Stimulated activated naive CD8-positive, alpha-beta T cell treated with anti-CD3 and anti-CD28 coated beads, Interleukin-15, amount 100 ng/mL, for 72 hours (primary cell): ENCODE measurements around the gene KDM4C.
"Not testable (repeated sequence)": the region's sequence is repeated elsewhere in the genome, so short reads cannot be mapped to it uniquely, and the experiment has no call there.

Experiments
- ATAC-seq: fragments of 150-1000 bp; cut with Tn5 transposase; 2 replicates; pipeline ENCODE4 v1.10.0; 2021; ENCODE audit warnings: mild to moderate bottlenecking, moderate library complexity
- DNase-seq, 2 donors: peaks; one replicate each; pipeline ENCODE4 v3.0.0; 2021 to 2022
- H3K27ac Mint-ChIP-seq, 2 donors: one replicate each; pipeline ENCODE4 v1.8.0; 2022; ENCODE audit warnings: mild to moderate bottlenecking in 2 of 2, mixed read lengths in 2 of 2, moderate library complexity in 2 of 2
- H3K27me3 Mint-ChIP-seq: one replicate; pipeline ENCODE4 v1.8.0; 2022; ENCODE audit warnings: mixed read lengths
- H3K4me1 Mint-ChIP-seq: one replicate; pipeline ENCODE4 v1.8.0; 2022; ENCODE audit warnings: mild to moderate bottlenecking, mixed read lengths
- H3K4me3 Mint-ChIP-seq, 2 donors: one replicate each; pipeline ENCODE4 v1.8.0; 2022; ENCODE audit warnings: mild to moderate bottlenecking in 2 of 2, mixed read lengths in 2 of 2, moderate library complexity in 1 of 2
- H3K9me3 Mint-ChIP-seq, 2 donors: one replicate each; pipeline ENCODE4 v1.8.0; 2022; ENCODE audit warnings: mixed read lengths in 2 of 2

Gene KDM4C

DNA sequence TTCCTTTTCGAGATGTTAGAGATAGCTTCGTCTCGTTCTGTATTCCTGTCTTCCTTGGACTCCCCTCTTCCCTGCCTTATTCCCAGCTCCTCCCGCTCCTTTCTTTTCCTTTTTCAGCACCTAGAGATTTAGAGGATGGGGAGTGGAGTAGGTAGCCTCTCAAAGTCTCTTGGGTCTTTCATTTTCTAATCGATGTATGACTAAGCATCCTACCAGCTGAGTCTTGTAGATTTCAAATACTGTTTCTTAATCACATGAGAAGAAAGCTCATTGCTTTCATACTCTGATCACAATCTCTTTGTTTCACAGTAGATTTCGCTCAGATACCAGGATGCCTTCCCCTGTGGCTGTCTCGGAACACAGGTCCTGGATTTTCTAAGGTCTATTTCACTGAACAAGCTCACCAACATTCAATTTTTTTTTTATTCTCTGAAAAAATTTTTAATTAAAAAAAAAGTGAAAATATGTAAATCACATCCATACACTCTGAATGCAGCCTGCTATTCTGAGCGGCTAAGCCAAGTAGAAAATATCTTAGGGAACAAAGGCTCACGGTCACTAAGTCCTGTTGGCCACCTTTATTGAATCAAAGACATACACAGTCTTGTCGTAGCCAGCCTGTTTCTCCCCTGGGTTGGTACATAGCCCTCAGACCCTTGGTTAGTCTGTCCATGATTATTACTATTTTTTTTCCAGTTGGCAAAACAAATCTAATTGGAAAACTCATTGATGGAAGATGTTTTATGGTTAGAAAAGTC, 413.8 kb downstream of the KDM4C start:
- peak overlapping the region in 1 of 2 donors; percentile 38 for H3K27ac Mint-ChIP-seq
- no peak for ATAC-seq
- H3K27me3 Mint-ChIP-seq: no peaks in the 10 kb centered on the region
- no peak overlapping the region for H3K4me3 Mint-ChIP-seq
- no peaks in the 10 kb centered on the region for H3K9me3 Mint-ChIP-seq
- H3K4me1 Mint-ChIP-seq: no peaks in the 10 kb centered on the region
- no peak for DNase-seq

DNA sequence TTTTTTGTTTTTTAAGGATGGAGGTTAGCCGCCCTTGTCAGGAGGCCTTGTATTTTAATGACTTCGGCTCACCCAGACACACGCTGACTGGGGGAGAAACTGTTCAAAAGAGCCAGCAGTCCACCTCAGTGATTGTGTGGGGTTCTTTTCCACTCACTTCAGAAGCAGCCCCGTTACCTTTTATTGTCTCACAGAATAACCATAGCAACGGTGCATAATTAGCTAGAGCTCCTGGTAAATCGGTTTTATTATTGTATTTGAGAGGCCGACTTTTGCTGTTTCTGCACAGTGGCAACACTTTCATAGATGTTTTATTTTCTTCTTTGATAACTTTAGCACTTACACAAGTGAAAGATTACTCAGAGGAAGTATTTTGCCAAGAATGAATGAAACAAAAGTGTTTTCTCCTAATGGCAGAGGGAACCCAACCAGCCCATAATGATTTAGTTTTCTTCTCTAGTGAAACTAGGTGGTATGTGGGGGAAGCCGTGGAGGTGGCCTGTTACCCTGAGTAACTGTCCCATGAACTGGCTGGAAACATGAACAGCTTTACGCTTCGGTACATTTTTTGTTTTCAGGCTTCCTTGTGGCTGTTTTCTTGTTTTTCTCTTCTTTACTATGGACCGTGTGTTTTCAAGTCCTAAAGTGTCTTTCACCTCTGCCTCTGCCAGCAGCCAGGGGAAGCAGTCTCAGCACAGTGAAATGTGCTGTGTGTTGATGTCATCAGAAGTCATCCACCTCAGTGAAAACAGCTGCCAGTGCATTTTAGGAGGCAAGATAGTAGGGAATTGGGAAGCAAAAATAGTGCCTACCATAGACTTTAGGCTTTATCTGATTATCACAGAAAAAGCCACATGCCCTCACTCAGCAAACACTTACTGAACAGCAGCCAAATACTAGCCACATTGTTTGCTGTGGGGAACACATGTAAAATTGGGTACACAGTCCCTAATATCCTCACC, 414.7 kb downstream of the KDM4C start:
- H3K27me3 Mint-ChIP-seq: no peaks in the 10 kb centered on the region
- no peak for ATAC-seq
- no peak overlapping the region for H3K4me3 Mint-ChIP-seq
- H3K27ac Mint-ChIP-seq: no peak overlapping the region
- H3K4me1 Mint-ChIP-seq: no peaks in the 10 kb centered on the region
- no peak for DNase-seq
- no peaks in the 10 kb centered on the region for H3K9me3 Mint-ChIP-seq

DNA sequence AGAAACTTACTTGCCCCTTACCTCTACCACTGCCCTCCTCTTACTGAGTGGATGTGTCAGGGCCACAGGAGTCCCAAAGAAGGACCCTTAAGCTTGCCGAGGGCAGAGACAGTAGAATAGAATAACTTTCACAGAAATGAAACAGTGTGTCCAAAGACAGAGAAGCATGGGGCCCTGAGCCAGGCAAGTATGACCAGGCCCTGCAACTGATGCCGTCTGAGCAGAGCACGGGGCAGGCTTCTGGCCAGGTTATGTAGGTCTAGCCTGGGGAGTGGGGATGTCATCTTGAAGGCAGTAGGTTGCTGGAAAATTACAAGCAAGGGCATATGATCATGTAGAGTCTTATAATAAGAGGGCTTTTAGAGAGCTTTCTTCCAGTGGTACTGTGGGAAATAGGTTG, 415.4 kb downstream of the KDM4C start:
- H3K4me1 Mint-ChIP-seq: peaks cover 1% of the 10 kb centered on the region
- no peak overlapping the region for H3K27ac Mint-ChIP-seq
- peak; percentile 23 for ATAC-seq
- H3K27me3 Mint-ChIP-seq: no peaks in the 10 kb centered on the region
- peaks cover 0 to under 1% of the 10 kb centered on the region in 2 donors for H3K9me3 Mint-ChIP-seq
- no peak overlapping the region for H3K4me3 Mint-ChIP-seq
- DNase-seq: no peak

DNA sequence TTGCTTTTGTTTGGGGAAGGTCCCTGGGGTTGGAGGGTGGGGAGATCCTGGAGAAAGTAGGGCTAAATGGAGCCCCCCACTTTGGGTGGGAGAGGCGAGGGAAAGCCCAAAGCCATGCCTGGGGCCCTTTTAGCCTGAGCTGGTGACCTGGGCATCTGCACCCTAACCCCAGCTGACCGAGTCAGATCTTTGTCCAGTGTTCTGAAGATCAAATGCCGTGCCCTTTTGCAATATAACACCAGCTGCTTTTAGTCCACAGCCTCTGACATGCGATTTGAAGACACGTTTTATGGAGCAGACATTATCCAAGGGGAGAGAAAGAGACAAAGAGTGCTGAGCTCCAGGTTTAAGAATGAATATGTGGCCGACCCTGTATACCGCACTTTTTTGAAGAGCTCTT, 416.5 kb downstream of the KDM4C start:
- no peaks in the 10 kb centered on the region for H3K27me3 Mint-ChIP-seq
- H3K27ac Mint-ChIP-seq: no peak overlapping the region
- no peak overlapping the region for H3K4me3 Mint-ChIP-seq
- peaks cover 0 to 8% of the 10 kb centered on the region in 2 donors for H3K9me3 Mint-ChIP-seq
- ATAC-seq (no peak), DNase-seq (no peak)
- H3K4me1 Mint-ChIP-seq: peaks cover 10% of the 10 kb centered on the region

DNA sequence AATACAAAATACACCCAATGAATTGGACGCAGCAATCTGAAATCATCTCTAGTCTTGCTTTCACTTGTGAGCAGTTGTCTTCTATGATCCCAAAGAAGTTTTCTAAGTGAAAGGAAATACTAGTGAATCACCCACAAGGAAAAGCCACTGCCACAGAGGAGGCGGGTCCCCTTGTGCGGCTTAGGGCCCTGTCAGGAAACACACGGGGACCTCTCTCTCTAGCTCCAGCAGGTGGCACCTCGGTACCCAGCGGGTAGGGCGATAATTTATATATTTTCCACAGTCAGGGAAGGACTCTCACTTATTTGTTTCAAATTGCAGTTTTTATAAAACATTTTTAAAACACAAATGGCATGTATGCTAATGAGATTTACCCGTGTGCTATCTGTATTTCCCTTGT, 417.1 kb downstream of the KDM4C start:
- no peak overlapping the region for H3K4me3 Mint-ChIP-seq
- H3K27me3 Mint-ChIP-seq: no peaks in the 10 kb centered on the region
- ATAC-seq (no peak), DNase-seq (no peak)
- H3K27ac Mint-ChIP-seq: no peak overlapping the region
- H3K9me3 Mint-ChIP-seq: peaks cover 3 to 14% of the 10 kb centered on the region in 2 donors
- H3K4me1 Mint-ChIP-seq: peaks cover 10% of the 10 kb centered on the region

DNA sequence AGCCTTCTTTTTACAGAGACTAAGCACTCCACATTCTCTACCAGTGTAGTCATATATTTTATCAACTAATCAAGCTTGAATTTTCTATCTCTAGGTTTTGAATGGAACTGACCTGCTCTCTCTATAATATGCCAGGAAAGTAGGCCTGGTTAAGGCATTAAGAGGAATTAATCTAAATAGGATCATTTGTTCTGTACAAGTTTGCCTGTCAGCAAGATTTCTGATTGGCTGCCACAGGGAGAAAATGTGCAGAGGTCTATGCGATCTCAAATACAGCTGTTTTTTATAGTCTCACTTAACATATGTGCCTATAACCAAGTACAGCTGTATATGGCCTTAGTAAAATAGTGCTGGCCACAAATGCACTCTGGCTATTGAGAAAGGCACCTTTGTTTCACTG, 418.8 kb downstream of the KDM4C start:
- no peaks in the 10 kb centered on the region for H3K27me3 Mint-ChIP-seq

DNA sequence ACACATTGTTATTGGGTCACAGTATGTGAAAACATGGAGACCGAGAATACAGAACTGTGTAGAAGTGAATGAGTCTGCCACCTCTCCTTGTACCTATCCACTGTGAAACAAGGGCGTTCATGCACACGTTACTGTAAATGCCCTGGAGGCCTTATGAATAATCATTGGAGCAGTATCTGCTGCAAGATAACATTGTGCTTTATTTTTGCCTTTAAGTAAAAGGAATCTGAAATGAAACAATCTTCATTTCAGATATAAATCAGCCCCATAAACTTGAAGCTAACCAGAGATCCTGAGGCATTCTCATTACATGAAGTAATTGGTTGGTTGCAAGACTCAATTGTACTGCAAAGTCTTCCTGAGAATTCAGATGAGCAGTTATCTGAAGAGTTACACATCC, 419.6 kb downstream of the KDM4C start:
- H3K27ac Mint-ChIP-seq: no peak overlapping the region
- peaks cover 11 to 26% of the 10 kb centered on the region in 2 donors for H3K9me3 Mint-ChIP-seq
- ATAC-seq: no peak
- no peak overlapping the region for H3K4me3 Mint-ChIP-seq
- H3K4me1 Mint-ChIP-seq: peaks cover 10% of the 10 kb centered on the region
- no peak for DNase-seq
- no peaks in the 10 kb centered on the region for H3K27me3 Mint-ChIP-seq

More for the DNA sequence above, 418.8 kb downstream of the KDM4C start:
- H3K4me1 Mint-ChIP-seq: peaks cover 10% of the 10 kb centered on the region
- H3K4me3 Mint-ChIP-seq: no peak overlapping the region
- peaks cover 8 to 19% of the 10 kb centered on the region in 2 donors for H3K9me3 Mint-ChIP-seq
- no peak for DNase-seq
- ATAC-seq: no peak
- H3K27ac Mint-ChIP-seq: no peak overlapping the region

DNA sequence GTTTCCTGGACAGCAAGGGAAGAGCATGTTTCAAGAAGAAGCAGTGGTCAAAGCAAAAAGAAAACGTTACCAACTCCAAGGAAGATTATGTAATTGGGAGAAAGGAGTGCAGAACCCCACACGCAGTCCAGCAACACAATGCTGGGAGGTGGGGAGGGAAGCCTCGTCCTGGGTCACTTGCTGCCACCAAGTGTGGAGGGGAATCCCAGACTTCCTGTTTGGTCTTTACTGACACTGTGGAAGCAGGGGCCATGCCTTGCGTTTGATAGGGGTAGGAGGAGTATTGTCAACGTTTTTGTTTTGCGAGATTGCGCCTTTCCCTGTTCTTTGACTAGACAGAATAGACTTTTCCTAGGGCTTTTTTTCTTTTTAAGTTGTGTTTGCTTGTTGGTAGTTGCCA, 421.0 kb downstream of the KDM4C start:
- peak; percentile 60 for ATAC-seq
- Mint-ChIP-seq H3K27me3 (no peaks in the 10 kb centered on the region), H3K9me3 (peaks cover 18 to 39% of the 10 kb centered on the region in 2 donors)

DNA sequence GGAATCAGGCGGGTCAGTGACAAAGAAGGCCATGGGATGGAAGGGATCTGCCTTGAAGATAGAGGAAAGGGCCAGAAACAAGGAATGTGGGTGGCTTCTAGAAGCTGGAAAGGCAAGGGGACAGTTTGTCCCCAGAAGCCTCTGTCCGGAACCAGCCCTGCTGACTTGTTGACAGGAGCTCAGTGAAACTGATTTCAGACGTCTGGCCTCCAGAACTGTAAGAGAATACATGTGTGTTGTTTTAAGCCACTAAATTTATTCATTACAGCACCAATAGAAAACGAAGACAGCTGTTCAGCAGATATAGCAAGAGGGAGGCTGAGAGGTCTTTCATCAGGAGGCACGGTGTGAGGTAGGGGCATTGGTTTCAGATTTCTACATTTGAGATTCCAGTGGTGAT, 422.5 kb downstream of the KDM4C start:
- ATAC-seq: no peak
- Mint-ChIP-seq H3K27me3 (no peaks in the 10 kb centered on the region), H3K9me3 (peaks cover 20 to 44% of the 10 kb centered on the region in 2 donors), H3K4me1 (peaks cover 10% of the 10 kb centered on the region), H3K4me3 (no peak overlapping the region), H3K27ac (peak overlapping the region in 1 of 2 donors; percentile 73)
- no peak for DNase-seq

More for the DNA sequence above, 421.0 kb downstream of the KDM4C start:
- peak overlapping the region in 1 of 2 donors; percentile 77 for H3K27ac Mint-ChIP-seq
- H3K4me3 Mint-ChIP-seq: no peak overlapping the region
- no peak for DNase-seq
- peaks cover 10% of the 10 kb centered on the region for H3K4me1 Mint-ChIP-seq

DNA sequence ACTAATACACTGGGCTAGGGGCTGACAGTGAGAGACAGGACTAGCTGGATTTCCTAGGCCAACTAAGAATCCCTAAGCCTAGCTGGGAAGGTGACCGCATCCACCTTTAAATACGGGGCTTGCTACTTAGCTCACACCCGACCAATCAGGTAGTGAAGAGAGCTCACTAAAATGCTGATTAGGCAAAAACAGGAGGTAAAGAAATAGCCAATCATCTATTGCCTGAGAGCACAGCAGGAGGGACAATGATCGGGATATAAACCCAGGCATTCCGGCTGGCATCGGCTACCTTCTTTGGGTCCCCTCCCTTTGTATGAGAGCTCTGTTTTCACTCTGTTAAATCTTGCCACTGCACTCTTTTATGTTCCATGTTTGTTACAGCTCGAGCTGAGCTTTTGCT, 425.4 kb downstream of the KDM4C start:
- not testable (repeated sequence) for DNase-seq, H3K4me1 Mint-ChIP-seq, H3K27ac Mint-ChIP-seq, ATAC-seq, H3K4me3 Mint-ChIP-seq, H3K27me3 Mint-ChIP-seq
- H3K9me3 Mint-ChIP-seq: peaks cover 37 to 68% of the 10 kb centered on the region in 2 donors

DNA sequence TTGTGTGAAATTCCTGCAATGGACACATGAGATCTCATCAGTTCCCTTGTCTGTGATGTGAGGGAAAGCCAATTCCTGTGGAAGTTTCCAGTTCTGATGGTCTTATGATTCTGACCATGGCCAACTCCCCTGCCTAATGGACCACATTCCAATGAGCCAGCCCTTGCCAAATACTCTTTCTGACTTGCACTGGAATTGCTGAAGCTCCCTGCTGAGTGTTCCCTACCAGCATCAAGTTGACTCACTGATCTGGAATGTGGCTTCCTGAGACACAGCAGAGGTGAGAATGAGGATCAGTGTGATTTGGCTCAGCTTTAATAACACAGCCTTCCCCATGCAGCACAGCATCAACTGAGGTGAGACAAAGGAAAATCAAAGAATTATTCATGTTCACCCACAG, 427.8 kb downstream of the KDM4C start:
- no peaks in the 10 kb centered on the region for H3K27me3 Mint-ChIP-seq
- H3K4me1 Mint-ChIP-seq: no peaks in the 10 kb centered on the region
- H3K4me3 Mint-ChIP-seq: no peak overlapping the region
- DNase-seq (no peak), ATAC-seq (no peak)
- no peak overlapping the region for H3K27ac Mint-ChIP-seq
- peaks cover 37 to 61% of the 10 kb centered on the region in 2 donors for H3K9me3 Mint-ChIP-seq

DNA sequence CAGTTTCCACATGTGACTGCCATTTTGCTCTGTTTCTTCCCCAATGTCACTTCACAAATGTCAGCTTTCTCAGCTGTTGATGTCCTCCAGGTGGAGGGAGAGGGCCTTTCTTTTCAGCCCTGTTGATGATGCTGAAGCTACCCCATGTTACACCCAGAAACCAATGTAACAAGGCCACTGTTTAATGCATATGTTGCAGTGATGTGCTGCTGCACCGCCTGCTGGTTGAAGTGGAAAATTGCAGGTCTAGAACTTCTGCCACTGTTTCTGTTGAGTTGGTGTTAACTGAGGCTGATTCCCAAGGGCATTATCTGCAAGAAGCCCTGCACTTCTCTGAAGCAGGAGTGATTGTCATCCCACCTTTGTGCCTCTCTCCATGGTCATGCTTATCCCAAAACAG, 428.4 kb downstream of the KDM4C start:
- Mint-ChIP-seq H3K4me3 (no peak overlapping the region), H3K27ac (no peak overlapping the region), H3K27me3 (no peaks in the 10 kb centered on the region), H3K9me3 (peaks cover 42 to 66% of the 10 kb centered on the region in 2 donors), H3K4me1 (no peaks in the 10 kb centered on the region)
- no peak for ATAC-seq
- no peak for DNase-seq

DNA sequence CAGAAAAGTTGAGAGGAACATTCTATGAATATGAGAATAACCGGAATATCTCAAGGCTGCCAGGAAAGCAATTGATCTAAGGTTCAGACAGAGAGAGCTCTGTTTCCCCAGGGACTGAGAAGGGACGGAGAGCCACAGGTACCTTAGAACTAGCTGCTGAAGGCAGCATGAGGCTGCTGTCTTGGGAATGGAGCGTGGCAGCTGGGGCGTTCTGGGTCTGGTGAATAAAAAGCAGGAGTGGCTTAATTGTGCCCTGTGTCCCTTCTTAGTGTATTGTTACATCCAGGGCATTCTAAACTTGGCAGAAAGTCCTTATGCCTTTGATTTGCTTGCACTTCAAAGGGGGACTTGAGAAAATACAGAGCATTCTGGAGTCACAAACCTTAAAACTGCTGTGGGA, 434.5 kb downstream of the KDM4C start:
- no peak for ATAC-seq
- Mint-ChIP-seq H3K27ac (peak overlapping the region in 1 of 2 donors; percentile 4), H3K9me3 (peaks cover 24 to 30% of the 10 kb centered on the region in 2 donors), H3K4me3 (no peak overlapping the region), H3K27me3 (no peaks in the 10 kb centered on the region), H3K4me1 (peaks cover 6% of the 10 kb centered on the region)
- DNase-seq: no peak

DNA sequence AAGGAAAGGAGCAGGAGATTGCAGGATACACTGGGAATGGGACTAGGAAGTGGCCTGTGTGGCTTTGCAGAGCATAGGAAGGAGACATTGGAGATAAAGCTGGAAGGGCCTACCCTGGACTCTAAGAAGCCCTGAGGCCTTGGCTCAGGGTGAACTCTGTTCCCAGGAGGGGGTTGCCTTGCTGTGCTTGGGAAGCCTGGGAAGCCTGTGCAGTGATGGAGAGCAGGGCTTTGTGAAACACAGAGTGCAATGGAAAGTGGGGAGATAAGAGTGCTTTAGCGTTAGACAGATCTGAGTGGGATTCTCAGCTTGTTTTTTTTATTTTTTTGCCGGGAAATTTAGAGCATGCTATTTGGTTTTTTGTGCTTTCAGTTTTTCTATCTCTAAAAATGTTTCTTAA, 437.8 kb downstream of the KDM4C start:
- H3K4me1 Mint-ChIP-seq: peaks cover 6% of the 10 kb centered on the region
- peaks cover 10 to 13% of the 10 kb centered on the region in 2 donors for H3K9me3 Mint-ChIP-seq
- H3K27me3 Mint-ChIP-seq: no peaks in the 10 kb centered on the region
- no peak for ATAC-seq
- DNase-seq: no peak
- H3K4me3 Mint-ChIP-seq: no peak overlapping the region
- H3K27ac Mint-ChIP-seq: no peak overlapping the region

DNA sequence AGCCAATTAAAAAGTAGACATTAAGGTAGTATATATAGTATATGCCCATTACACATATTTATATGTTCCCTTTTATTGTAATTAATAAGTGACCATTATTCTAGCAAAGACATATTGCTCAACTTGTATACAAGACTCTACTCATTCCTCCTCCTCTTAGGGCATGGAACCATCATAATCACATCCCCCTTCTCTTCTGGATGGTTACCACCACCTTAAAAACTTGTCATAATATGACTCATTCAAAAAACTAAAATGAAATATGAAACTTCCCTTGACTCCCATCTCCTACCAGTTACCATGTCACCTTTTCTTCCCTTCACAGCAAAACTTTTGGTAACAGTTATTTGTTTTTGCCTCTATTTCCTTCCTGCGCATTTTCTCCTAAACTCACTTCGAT, 438.7 kb downstream of the KDM4C start:
- DNase-seq: no peak
- ATAC-seq: peak; percentile 49
- no peak overlapping the region for H3K4me3 Mint-ChIP-seq
- peaks cover 6% of the 10 kb centered on the region for H3K4me1 Mint-ChIP-seq
- H3K27me3 Mint-ChIP-seq: no peaks in the 10 kb centered on the region
- H3K27ac Mint-ChIP-seq: no peak overlapping the region
- peaks cover 5 to 7% of the 10 kb centered on the region in 2 donors for H3K9me3 Mint-ChIP-seq

DNA sequence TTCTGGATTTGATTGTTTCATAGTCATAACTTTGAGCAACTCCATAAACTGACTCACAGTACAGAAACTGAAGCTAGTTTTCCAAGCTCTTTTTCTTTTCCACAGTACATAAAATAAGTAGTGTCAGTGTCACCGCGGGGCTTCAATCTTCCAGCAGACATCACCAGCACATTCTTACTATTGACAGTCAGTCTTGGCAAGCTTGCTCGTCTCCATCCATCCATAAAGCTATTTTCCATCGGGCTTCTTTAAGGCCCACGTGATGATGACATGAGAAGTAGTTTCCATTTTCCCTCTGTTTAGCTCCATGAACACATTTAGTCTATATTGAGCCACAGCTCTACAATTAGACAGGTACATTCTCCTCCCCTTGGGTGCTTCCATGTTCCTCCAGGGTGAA, 443.4 kb downstream of the KDM4C start:
- no peaks in the 10 kb centered on the region for H3K9me3 Mint-ChIP-seq
- H3K27me3 Mint-ChIP-seq: no peaks in the 10 kb centered on the region
- H3K4me3 Mint-ChIP-seq: no peak overlapping the region
- DNase-seq (no peak), ATAC-seq (no peak)
- H3K27ac Mint-ChIP-seq: no peak overlapping the region
- peaks cover 6% of the 10 kb centered on the region for H3K4me1 Mint-ChIP-seq
